Measurements from ENCODE around the gene SIAE.

GRCh38 chr11:124676386-124676785 lies 2.8 kb upstream of the SIAE start:
- TF ChIP-seq POLR2A (IDR thresholded peaks at IDR 0.05), result no peak
- no peak for TF ChIP-seq CTCF (IDR thresholded peaks at IDR 0.05)

Data from testis (tissue), 2 donors.